HL-60 (cell line): ENCODE measurements around the gene EFCAB8.

ENCODE experiments used
- DNase-seq, 2 experiments: peaks; one replicate each; pipeline ENCODE4 v3.0.0-alpha.2; 2010 to 2020; ENCODE audit warnings: low read depth in 1 of 2, low spot score in 1 of 2
- H3K27ac ChIP-seq: fragments of 250-450 bp; sonication (Bioruptor Pico); replicated peaks from 2 replicates; pipeline ENCODE4 v1.5.1; 2020; ENCODE audit warnings: mild to moderate bottlenecking, moderate library complexity
- H3K27me3 ChIP-seq: fragments of 250-450 bp; sonication (Bioruptor Pico); 2 replicates; pipeline ENCODE4 v1.5.1; 2021; ENCODE audit warnings: mild to moderate bottlenecking, moderate library complexity; ENCODE audit not compliant: insufficient read depth, poor library complexity, severe bottlenecking
- H3K4me3 ChIP-seq: replicated peaks from 2 replicates; pipeline ENCODE4 v1.5.1; 2011; ENCODE audit warnings: mild to moderate bottlenecking, control low read depth, low read length; ENCODE audit not compliant: insufficient read depth
- CTCF ChIP-seq: IDR thresholded peaks from one replicate; pipeline ENCODE4 v1.5.1; 2011; ENCODE audit warnings: low read length, control low read depth, inconsistent platforms; ENCODE audit not compliant: insufficient read depth
- GABPA ChIP-seq: IDR thresholded peaks from 2 replicates; pipeline ENCODE4 v1.6.1; 2012; ENCODE audit warnings: low read depth
- POLR2AphosphoS5 ChIP-seq: IDR thresholded peaks from 2 replicates; pipeline ENCODE4 v1.6.1; 2012; ENCODE audit warnings: low read depth
- REST ChIP-seq: IDR thresholded peaks from 2 replicates; pipeline ENCODE4 v1.6.1; 2012; ENCODE audit warnings: low read depth; ENCODE audit not compliant: insufficient replicate concordance
- SPI1 ChIP-seq: IDR thresholded peaks from 2 replicates; pipeline ENCODE4 v1.6.1; 2012; ENCODE audit warnings: low read depth, mild to moderate bottlenecking, borderline replicate concordance

EFCAB8 gene

DNA sequence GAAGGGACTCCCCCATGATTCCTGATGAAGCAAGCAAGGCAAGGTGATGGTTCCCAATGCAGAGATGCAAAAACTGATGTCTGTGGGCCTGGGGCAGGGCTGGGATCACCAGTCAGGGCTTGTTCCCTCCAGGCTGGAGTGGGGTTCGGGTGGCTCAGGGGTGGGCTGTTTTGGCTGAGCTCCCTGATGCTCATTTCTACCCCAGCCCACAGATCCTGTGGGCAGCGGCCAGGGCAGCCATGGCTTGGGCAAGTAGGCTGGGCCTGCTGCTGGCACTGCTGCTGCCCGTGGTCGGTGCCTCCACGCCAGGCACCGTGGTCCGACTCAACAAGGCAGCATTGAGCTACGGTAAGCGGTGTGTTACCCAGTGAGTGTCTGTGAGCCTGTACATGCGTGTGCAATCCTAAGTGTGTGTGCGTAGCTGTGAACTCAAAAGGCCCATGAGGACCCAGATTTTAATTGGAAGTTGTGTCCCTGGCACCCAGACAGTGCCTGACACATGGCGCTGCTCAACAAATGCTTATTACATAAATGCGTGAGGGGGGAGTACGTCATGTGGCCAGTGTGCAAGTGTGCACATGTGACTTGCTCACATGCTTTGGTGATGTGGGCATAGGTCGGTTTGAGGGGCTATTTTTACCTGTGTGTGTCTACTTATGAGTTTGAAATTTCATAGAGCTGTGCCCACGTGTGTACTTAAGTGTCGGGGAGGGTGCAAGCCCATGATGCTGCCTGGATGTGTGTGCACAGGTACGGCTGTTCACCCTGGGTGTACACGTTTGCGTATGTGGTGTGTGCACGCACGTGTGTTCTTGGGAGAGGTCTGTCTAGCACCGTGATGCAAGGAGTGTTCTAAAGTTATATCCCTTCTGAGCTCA, 149.9 kb downstream of the EFCAB8 start:
- no peak overlapping the region for H3K4me3 ChIP-seq
- no peaks in the 10 kb centered on the region for H3K27me3 ChIP-seq
- TF ChIP-seq CTCF: no peak
- no peak for TF ChIP-seq REST
- TF ChIP-seq GABPA: no peak
- TF ChIP-seq POLR2AphosphoS5: no peak
- TF ChIP-seq SPI1: no peak
- no peak overlapping the region for H3K27ac ChIP-seq
- no peak for DNase-seq

DNA sequence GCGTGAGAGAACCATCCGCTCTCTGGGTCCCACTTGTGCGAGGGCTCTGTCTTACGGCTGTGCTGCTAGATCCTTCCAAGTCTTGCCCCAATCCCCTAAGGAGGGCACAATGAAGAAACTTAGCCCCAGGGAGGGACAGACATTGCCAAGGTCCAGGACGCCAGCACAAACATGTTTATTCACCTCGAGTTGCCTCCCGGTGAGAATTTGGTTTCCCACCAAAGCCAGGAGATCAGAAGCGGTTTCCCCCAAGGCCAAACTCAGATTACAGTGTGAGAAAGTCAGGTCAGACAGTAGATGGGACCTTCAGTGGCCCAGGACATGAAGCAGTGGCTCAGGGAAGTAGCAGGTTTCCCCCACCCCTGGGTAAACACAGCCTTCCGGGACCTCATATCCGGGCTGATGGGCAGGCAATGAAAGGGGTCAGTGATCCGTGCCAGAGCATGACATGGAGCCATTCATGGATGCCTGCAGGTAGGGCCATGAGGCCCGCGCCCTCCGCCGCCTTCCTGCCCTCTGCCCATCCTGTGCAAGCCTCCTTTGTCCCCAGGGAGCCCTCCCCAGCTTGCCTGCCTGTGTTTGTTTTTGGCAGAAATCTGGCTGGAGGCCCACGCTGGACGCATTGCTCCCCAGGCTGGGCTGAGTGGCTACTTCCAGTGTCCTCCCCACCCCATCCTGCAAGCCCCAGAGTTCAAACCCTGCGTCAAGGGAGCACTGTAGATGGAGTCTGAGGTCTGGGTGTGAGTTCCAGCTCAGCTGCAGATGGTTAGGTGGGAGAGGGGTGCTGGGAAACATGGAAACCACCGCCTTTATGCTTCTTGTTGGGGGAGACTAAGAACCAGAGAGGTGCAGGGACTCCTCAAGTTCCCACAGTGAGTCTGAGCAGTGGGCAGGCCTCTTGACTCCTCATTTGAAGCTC, 150.8 kb downstream of the EFCAB8 start:
- H3K27ac ChIP-seq: no peak overlapping the region
- no peaks in the 10 kb centered on the region for H3K27me3 ChIP-seq
- TF ChIP-seq REST (no peak), POLR2AphosphoS5 (no peak), SPI1 (no peak), CTCF (no peak), GABPA (no peak)
- no peak overlapping the region for H3K4me3 ChIP-seq
- DNase-seq: no peak

- H3K27me3 ChIP-seq: no peaks in the 10 kb centered on the region
- DNase-seq: no peak
- TF ChIP-seq REST (no peak), GABPA (no peak), CTCF (no peak), SPI1 (no peak), POLR2AphosphoS5 (no peak)
- no peak overlapping the region for H3K27ac ChIP-seq
- no peak overlapping the region for H3K4me3 ChIP-seq
Observed at GRCh38 chr20:33010133-33010504, 151.4 kb downstream of the EFCAB8 start.
